Upper lobe of left lung (tissue), 6 donors: Measurements from ENCODE around the gene RPL27A. TPM values are rescaled to one million over a fixed set of nuclear protein-coding genes. Genes with fewer than 3 reads are reported as not detected.

Source experiments
- ATAC-seq, 2 donors: fragments of 200-7000 bp; cut with Tn5 transposase; one replicate each; pipeline ENCODE4 v1.9.1; 2022; ENCODE audit warnings: mild to moderate bottlenecking in 2 of 2, moderate library complexity in 2 of 2; ENCODE audit not compliant: low FRiP score in 2 of 2
- DNase-seq, 2 donors: peaks; one replicate each; pipeline ENCODE4 v3.0.0-alpha.2; 2019 to 2020
- H3K27ac ChIP-seq, 4 donors: fragments of 200-600 bp; sonication (generic); one replicate each; pipeline ENCODE4 v1.5.1; 2016 to 2019
- H3K27me3 ChIP-seq, 4 donors: fragments of 200-600 bp; sonication (generic); one replicate each; pipeline ENCODE4 v1.5.1; 2017 to 2019
- H3K36me3 ChIP-seq, 4 donors: fragments of 200-600 bp; sonication (generic); one replicate each; pipeline ENCODE4 v1.5.1; 2016 to 2019
- H3K4me1 ChIP-seq, 4 donors: fragments of 200-600 bp; sonication (generic); one replicate each; pipeline ENCODE4 v1.5.1; 2018 to 2019
- H3K4me3 ChIP-seq, 4 donors: fragments of 200-600 bp; sonication (generic); one replicate each; pipeline ENCODE4 v1.5.1; 2017 to 2019; ENCODE audit warnings: mild to moderate bottlenecking in 2 of 4, moderate library complexity in 1 of 4
- H3K9me3 ChIP-seq, 4 donors: fragments of 200-600 bp; sonication (generic); one replicate each; pipeline ENCODE4 v1.5.1; 2018 to 2019
- CTCF ChIP-seq, 6 experiments: fragments of 450-650 bp in 4 of 6; fragments of 200-600 bp in 2 of 6; sonication (generic) in 2 of 6; IDR thresholded peaks; one replicate each; pipeline ENCODE4 v1.5.1; 2016 to 2019; ENCODE audit warnings: antibody characterized with exemption in 6 of 6
- EP300 ChIP-seq, 4 donors: sonication (generic); formaldehyde crosslinking; IDR thresholded peaks; one replicate each; pipeline ENCODE4 v1.5.1; 2017; ENCODE audit warnings: antibody characterized with exemption in 4 of 4, control low read depth in 2 of 4
- POLR2A ChIP-seq, 4 donors: fragments of 450-650 bp; IDR thresholded peaks; one replicate each; pipeline ENCODE4 v1.5.1; 2016 to 2017; ENCODE audit warnings: antibody characterized with exemption in 4 of 4, mild to moderate bottlenecking in 2 of 4
- POLR2AphosphoS5 ChIP-seq, 2 donors: sonication (generic); formaldehyde crosslinking; IDR thresholded peaks; one replicate each; pipeline ENCODE4 v1.5.1; 2017; ENCODE audit warnings: antibody characterized with exemption in 2 of 2
- WGBS, 2 donors: methylation state at CpG; one replicate each; pipeline ENCODE4 v1.1.5; 2017 to 2018; 5-methylcytosine and 5-hydroxymethylcytosine counted together
- total RNA-seq, 6 donors: library from RNA; depleted of rRNA in 4 of 6; stranded (reverse); fragments of >200 nt in 4 of 6; gene quantifications; one replicate each; pipeline versions ENCODE4 v1.1.0 to v1.2.1, GENCODE V29; 2016 to 2021
- donor health status: DM: no; HTN: no; CAD: no; lungs with moderate emphysema.
- donor health status: DM: no; HTN: yes; CAD: no; lungs with severe emphysema.

Gene RPL27A
- total RNA-seq, 6 donors from 2014 or later, result 652 to 1,317 (median 861) TPM

- no peak for ATAC-seq
- Histone ChIP-seq H3K9me3 (no peaks in the 10 kb centered on the region), H3K4me3 (no peak overlapping the region), H3K27me3 (no peaks in the 10 kb centered on the region), H3K4me1 (no peaks in the 10 kb centered on the region), H3K36me3 (peaks cover 4 to 55% (median 30%) of the 10 kb centered on the region in 4 donors), H3K27ac (no peak overlapping the region)
- TF ChIP-seq EP300 (IDR thresholded peaks at IDR 0.05), result no peak
- TF ChIP-seq POLR2A (IDR thresholded peaks at IDR 0.05), result no peak
- TF ChIP-seq CTCF (IDR thresholded peaks at IDR 0.05), result no peak
- no peak for TF ChIP-seq POLR2AphosphoS5 (IDR thresholded peaks at IDR 0.05)
- WGBS, 2 donors, result 94% methylated on average over 4 of the region's 4 CpGs
- no peak for DNase-seq
Measured at GRCh38 chr11:8646873-8647272, 35.7 kb upstream of the RPL27A start.

GRCh38 chr11:8649361-8649760 lies 33.2 kb upstream of the RPL27A start:
- TF ChIP-seq EP300 (IDR thresholded peaks at IDR 0.05) (no peak), POLR2A (IDR thresholded peaks at IDR 0.05) (no peak), CTCF (IDR thresholded peaks at IDR 0.05) (no peak), POLR2AphosphoS5 (IDR thresholded peaks at IDR 0.05) (no peak)
- H3K4me3 ChIP-seq, result no peak overlapping the region
- ATAC-seq (no peak), DNase-seq (no peak)
- H3K9me3 ChIP-seq, result no peaks in the 10 kb centered on the region
- WGBS, 2 donors, result 97 to 98% methylated on average over 2 of the region's 2 CpGs
- H3K27me3 ChIP-seq, result no peaks in the 10 kb centered on the region
- H3K4me1 ChIP-seq, result no peaks in the 10 kb centered on the region
- H3K36me3 ChIP-seq, result peaks cover 4 to 45% (median 25%) of the 10 kb centered on the region in 4 donors
- no peak overlapping the region for H3K27ac ChIP-seq

- TF ChIP-seq EP300 (IDR thresholded peaks at IDR 0.05) (no peak), CTCF (IDR thresholded peaks at IDR 0.05) (no peak), POLR2A (IDR thresholded peaks at IDR 0.05) (no peak), POLR2AphosphoS5 (IDR thresholded peaks at IDR 0.05) (no peak)
- 100% methylated on average over 2 of the region's 2 CpGs for WGBS, 2 donors
- no peak overlapping the region for H3K27ac ChIP-seq
- DNase-seq (no peak), ATAC-seq (no peak)
- H3K9me3 ChIP-seq, result no peaks in the 10 kb centered on the region
- no peaks in the 10 kb centered on the region for H3K27me3 ChIP-seq
- H3K4me3 ChIP-seq, result no peak overlapping the region
- H3K4me1 ChIP-seq, result no peaks in the 10 kb centered on the region
- peaks cover 4 to 36% (median 22%) of the 10 kb centered on the region in 4 donors for H3K36me3 ChIP-seq
Measured at GRCh38 chr11:8650401-8650990, 32.1 kb upstream of the RPL27A start.

- H3K4me3 ChIP-seq, result no peak overlapping the region
- ATAC-seq, result peak in 1 of 2 donors; percentile 76
- no peak overlapping the region for H3K27ac ChIP-seq
- TF ChIP-seq POLR2A (IDR thresholded peaks at IDR 0.05) (no peak), CTCF (IDR thresholded peaks at IDR 0.05) (no peak), EP300 (IDR thresholded peaks at IDR 0.05) (no peak), POLR2AphosphoS5 (IDR thresholded peaks at IDR 0.05) (no peak)
- DNase-seq, result no peak
- H3K4me1 ChIP-seq, result no peaks in the 10 kb centered on the region
- no peaks in the 10 kb centered on the region for H3K9me3 ChIP-seq
- peaks cover 4 to 25% (median 11%) of the 10 kb centered on the region in 4 donors for H3K36me3 ChIP-seq
- H3K27me3 ChIP-seq, result no peaks in the 10 kb centered on the region
- WGBS, 2 donors, result 80 to 81% methylated on average over 3 of the region's 3 CpGs
Measured at GRCh38 chr11:8652140-8652539, 30.5 kb upstream of the RPL27A start.

GRCh38 chr11:8654503-8654902 lies 28.1 kb upstream of the RPL27A start:
- no peaks in the 10 kb centered on the region for H3K9me3 ChIP-seq

More at GRCh38 chr11:8654503-8654902, 28.1 kb upstream of the RPL27A start:
- WGBS, 2 donors, result 64 to 68% methylated on average over 4 of the region's 4 CpGs
- ATAC-seq (no peak), DNase-seq (no peak)
- no peak for TF ChIP-seq POLR2A (IDR thresholded peaks at IDR 0.05)
- no peak for TF ChIP-seq CTCF (IDR thresholded peaks at IDR 0.05)
- no peak for TF ChIP-seq POLR2AphosphoS5 (IDR thresholded peaks at IDR 0.05)
- TF ChIP-seq EP300 (IDR thresholded peaks at IDR 0.05), result no peak
- H3K4me1 ChIP-seq, result no peaks in the 10 kb centered on the region
- no peak overlapping the region for H3K27ac ChIP-seq
- peaks cover 0 to 4% (median 0%) of the 10 kb centered on the region in 4 donors for H3K36me3 ChIP-seq
- no peaks in the 10 kb centered on the region for H3K27me3 ChIP-seq
- H3K4me3 ChIP-seq, result no peak overlapping the region
